Measurements from ENCODE around the gene MAGOH. TPM values are rescaled to one million over a fixed set of nuclear protein-coding genes. Genes with fewer than 3 reads are reported as not detected.
A peak's percentile ranks its signal among the peaks of the same experiment; 100 is the strongest.

The MAGOH gene
- total and polyA plus RNA-seq, 2 donors (not counting 3 experiments of a cell fraction or from before 2014, with no cell fraction given), result 25.9 to 60.1 TPM

DNA sequence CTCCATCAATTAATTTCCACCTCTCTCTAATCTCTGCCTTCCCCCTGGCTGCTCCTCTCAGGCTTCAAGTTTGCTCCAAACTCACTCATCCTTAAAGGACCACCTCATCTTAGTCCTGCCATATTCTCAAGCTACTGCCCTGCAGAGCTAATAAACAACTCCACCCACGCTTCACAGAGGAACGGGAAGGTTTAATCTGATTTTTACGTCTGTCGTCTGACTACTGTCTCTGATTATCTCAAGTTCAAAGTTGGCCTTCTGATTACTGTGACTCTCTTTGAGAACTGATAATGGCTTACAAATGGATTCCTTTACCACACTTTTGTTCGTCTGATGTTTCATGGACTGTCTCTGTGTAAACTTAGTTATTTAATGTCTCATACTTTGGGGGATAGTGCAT lies 49.3 kb downstream of the MAGOH start:
- dilution Hi-C loops (cut with MboI; ENCODE audit: extremely low pct_ligation_motif_present, low sequenced_read_pairs), result no loop called here
- H3K36me3 ChIP-seq (ENCODE audit: control insufficient read depth in 2 of 2, extremely low read depth in 1 of 2, insufficient read depth in 2 of 2, low read length in 2 of 2), result no peaks in the 10 kb centered on the region
- DNase-seq (ENCODE audit: low read depth, low spot score), result no peak
- no peaks in the 10 kb centered on the region for H3K79me2 ChIP-seq (ENCODE audit: control insufficient read depth, insufficient read depth, low read length)
- H3K27me3 ChIP-seq (ENCODE audit: control insufficient read depth in 2 of 2, insufficient read depth in 2 of 2, low read length in 2 of 2), result peaks cover 3 to 4% of the 10 kb centered on the region in 2 experiments
- BruUV-seq (replicated peaks), result no TSS peak
- no peak overlapping the region for H3K4me2 ChIP-seq (ENCODE audit: insufficient read depth, low read length)
- H3K4me1 ChIP-seq (ENCODE audit: control insufficient read depth, extremely low read depth, insufficient read depth, low read length), result no peaks in the 10 kb centered on the region
- H3K4me3 ChIP-seq (replicated peaks in 1 of 3; ENCODE audit: insufficient read depth in 1 of 3, low read depth in 1 of 3, low read length in 3 of 3), result no peak overlapping the region
- CTCF ChIA-PET, result interaction anchor here (7.4 kb wide), 1 partner anchor 8 kb away, joined by 46 read pairs; no protein-coding TSS in a partner anchor
- H3K27ac ChIP-seq (ENCODE audit: insufficient read depth, low read depth, low read length), result no peak overlapping the region
- H2AFZ ChIP-seq (ENCODE audit: low read depth, low read length), result no peak overlapping the region
- no peak for FAIRE-seq
- no peaks in the 10 kb centered on the region for H3K9me1 ChIP-seq (replicated peaks; ENCODE audit: control insufficient read depth, extremely low read depth, insufficient read depth, low read length)
- POLR2A ChIA-PET, result interaction anchor here (0.6 kb wide), 1 partner anchor 337 kb away, joined by 3 read pairs; no protein-coding TSS in a partner anchor
- no peak for TF ChIP-seq EZH2 (IDR thresholded peaks at IDR 0.05; ENCODE audit: borderline replicate concordance, low read depth, low read length, severe bottlenecking)
- TF ChIP-seq, protein P1, sequence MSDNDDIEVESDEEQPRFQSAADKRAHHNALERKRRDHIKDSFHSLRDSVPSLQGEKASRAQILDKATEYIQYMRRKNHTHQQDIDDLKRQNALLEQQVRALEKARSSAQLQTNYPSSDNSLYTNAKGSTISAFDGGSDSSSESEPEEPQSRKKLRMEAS (IDR thresholded peaks at IDR 0.05; ENCODE audit: insufficient read depth, insufficient read length), result no peak
- no peak for TF ChIP-seq MYC (IDR thresholded peaks at IDR 0.05; ENCODE audit: low read depth, low read length)
- TF ChIP-seq POLR2A (IDR thresholded peaks at IDR 0.05; ENCODE audit: low read depth, low read length), result no peak
- TF ChIP-seq GATA2 (IDR thresholded peaks at IDR 0.05; ENCODE audit: insufficient read depth, insufficient read length, low read depth, low read length), result no peak
- no peak for TF ChIP-seq POLR2AphosphoS5 (IDR thresholded peaks at IDR 0.05; ENCODE audit: insufficient read depth, low read depth, low read length)
- intact Hi-C loops (cut with micrococcal nuclease), result no loop called here
- no peaks in the 10 kb centered on the region for H3K9me3 ChIP-seq (replicated peaks; ENCODE audit: control insufficient read depth, insufficient read depth, low read length)
- no peaks in the 10 kb centered on the region for H4K20me1 ChIP-seq (replicated peaks; ENCODE audit: control insufficient read depth, extremely low read depth, insufficient read depth, low read length)
- H3K9ac ChIP-seq (replicated peaks; ENCODE audit: extremely low read depth, insufficient read depth, low read length), result no peak overlapping the region

DNA sequence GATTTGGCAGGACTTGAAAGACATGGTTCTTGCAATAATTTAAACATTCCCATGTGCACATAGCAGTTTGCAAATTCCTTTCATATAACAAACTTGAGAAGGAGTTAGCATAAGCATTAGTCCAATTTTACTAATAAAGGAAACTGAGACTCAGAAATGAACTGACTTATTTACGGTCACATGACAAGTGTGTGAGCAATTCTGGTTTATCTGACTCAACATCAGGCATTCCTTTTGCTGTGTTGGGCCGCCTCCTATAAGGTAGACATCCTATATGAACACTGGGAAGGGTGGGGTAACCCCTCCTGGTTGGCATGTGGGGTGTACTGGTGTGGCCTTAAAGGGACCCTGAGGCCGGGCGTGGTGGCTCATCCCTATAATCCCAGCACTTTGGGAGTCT lies 50.2 kb downstream of the MAGOH start:
- TF ChIP-seq FOS (IDR thresholded peaks at IDR 0.05; ENCODE audit: borderline replicate concordance, insufficient read depth, low read length), result peak; percentile 5
- TF ChIP-seq, protein P2, sequence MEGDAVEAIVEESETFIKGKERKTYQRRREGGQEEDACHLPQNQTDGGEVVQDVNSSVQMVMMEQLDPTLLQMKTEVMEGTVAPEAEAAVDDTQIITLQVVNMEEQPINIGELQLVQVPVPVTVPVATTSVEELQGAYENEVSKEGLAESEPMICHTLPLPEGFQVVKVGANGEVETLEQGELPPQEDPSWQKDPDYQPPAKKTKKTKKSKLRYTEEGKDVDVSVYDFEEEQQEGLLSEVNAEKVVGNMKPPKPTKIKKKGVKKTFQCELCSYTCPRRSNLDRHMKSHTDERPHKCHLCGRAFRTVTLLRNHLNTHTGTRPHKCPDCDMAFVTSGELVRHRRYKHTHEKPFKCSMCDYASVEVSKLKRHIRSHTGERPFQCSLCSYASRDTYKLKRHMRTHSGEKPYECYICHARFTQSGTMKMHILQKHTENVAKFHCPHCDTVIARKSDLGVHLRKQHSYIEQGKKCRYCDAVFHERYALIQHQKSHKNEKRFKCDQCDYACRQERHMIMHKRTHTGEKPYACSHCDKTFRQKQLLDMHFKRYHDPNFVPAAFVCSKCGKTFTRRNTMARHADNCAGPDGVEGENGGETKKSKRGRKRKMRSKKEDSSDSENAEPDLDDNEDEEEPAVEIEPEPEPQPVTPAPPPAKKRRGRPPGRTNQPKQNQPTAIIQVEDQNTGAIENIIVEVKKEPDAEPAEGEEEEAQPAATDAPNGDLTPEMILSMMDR (IDR thresholded peaks at IDR 0.05; ENCODE audit: extremely low read depth in 1 of 2, insufficient read depth in 1 of 2, low read depth in 1 of 2, low read length in 2 of 2), result no peak
- Histone ChIP-seq H3K27ac (ENCODE audit: insufficient read depth, low read depth, low read length) (no peak overlapping the region), H3K79me2 (ENCODE audit: control insufficient read depth, insufficient read depth, low read length) (no peaks in the 10 kb centered on the region), H3K9ac (replicated peaks; ENCODE audit: extremely low read depth, insufficient read depth, low read length) (no peak overlapping the region), H3K9me1 (replicated peaks; ENCODE audit: control insufficient read depth, extremely low read depth, insufficient read depth, low read length) (no peaks in the 10 kb centered on the region), H3K4me1 (ENCODE audit: control insufficient read depth, extremely low read depth, insufficient read depth, low read length) (no peaks in the 10 kb centered on the region), H4K20me1 (replicated peaks; ENCODE audit: control insufficient read depth, extremely low read depth, insufficient read depth, low read length) (no peaks in the 10 kb centered on the region), H3K4me2 (ENCODE audit: insufficient read depth, low read length) (no peak overlapping the region), H3K4me3 (replicated peaks in 1 of 3; ENCODE audit: insufficient read depth in 1 of 3, low read depth in 1 of 3, low read length in 3 of 3) (no peak overlapping the region), H3K27me3 (ENCODE audit: control insufficient read depth in 2 of 2, insufficient read depth in 2 of 2, low read length in 2 of 2) (peaks cover 3 to 4% of the 10 kb centered on the region in 2 experiments), H3K9me3 (replicated peaks; ENCODE audit: control insufficient read depth, insufficient read depth, low read length) (no peaks in the 10 kb centered on the region), H3K36me3 (ENCODE audit: control insufficient read depth in 2 of 2, extremely low read depth in 1 of 2, insufficient read depth in 2 of 2, low read length in 2 of 2) (no peaks in the 10 kb centered on the region), H2AFZ (ENCODE audit: low read depth, low read length) (no peak overlapping the region)
- POLR2A ChIA-PET, result no interaction called here
- no peak for DNase-seq (ENCODE audit: low read depth, low spot score)
- BruUV-seq (replicated peaks), result no TSS peak
- CTCF ChIA-PET, result no interaction called here
- FAIRE-seq, result no peak
- dilution Hi-C loops (cut with MboI; ENCODE audit: extremely low pct_ligation_motif_present, low sequenced_read_pairs), result no loop called here
- intact Hi-C loops (cut with micrococcal nuclease), result no loop called here
